ENCODE data around the gene EIF4ENIF1. TPM values are rescaled to one million over a fixed set of nuclear protein-coding genes. Genes with fewer than 3 reads are reported as not detected.

The EIF4ENIF1 gene
- total RNA-seq, 3 donors from 2014 or later, result 25.0 to 42.0 (median 33.9) TPM

DNA sequence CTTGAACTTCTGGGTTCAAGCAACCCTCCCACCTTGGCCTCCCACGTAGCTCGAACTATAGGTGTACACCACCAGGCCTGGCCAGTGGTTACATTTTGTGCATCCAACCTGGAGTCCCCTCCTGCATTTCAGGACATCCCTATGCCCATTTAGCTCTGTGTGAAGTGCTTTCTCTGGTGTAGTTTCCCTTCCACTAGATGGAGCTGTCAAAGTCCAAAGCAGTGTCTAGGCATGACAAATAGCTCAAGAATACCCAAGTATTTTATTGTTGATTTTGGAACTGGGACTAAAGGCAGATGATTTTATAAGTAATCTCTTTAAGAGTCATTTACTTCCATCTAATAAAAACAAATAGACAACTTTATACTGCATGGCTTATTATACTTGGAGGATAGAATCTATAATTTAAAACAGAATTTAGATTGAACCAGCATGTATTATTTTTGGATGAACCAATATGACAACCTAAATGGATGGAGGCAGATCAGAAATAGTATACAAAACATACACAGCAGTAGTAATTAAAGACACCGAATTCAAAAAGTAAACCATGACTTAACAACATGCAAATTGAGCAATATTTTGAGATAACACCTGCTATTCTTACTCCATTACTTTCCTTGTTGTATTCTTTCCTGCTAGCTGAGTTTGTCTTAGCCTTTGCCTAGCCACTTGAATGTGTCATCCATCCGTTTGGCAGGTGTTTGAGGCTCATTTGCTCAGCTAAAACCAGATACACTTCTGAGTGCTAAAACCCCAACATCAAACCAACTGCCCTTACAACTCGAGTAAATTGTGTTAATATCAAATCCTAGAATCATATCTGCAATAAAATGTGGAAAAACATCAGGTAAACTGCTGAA is 37.7 kb downstream of the EIF4ENIF1 start:
- no peaks in the 10 kb centered on the region for H3K36me3 ChIP-seq (ENCODE audit: low read depth)
- H3K4me1 ChIP-seq (ENCODE audit: low read depth), result no peaks in the 10 kb centered on the region
- DNase-seq (peak in 1 of 3 donors; percentile 22), ATAC-seq (peak; percentile 75)
- TF ChIP-seq, protein P1, sequence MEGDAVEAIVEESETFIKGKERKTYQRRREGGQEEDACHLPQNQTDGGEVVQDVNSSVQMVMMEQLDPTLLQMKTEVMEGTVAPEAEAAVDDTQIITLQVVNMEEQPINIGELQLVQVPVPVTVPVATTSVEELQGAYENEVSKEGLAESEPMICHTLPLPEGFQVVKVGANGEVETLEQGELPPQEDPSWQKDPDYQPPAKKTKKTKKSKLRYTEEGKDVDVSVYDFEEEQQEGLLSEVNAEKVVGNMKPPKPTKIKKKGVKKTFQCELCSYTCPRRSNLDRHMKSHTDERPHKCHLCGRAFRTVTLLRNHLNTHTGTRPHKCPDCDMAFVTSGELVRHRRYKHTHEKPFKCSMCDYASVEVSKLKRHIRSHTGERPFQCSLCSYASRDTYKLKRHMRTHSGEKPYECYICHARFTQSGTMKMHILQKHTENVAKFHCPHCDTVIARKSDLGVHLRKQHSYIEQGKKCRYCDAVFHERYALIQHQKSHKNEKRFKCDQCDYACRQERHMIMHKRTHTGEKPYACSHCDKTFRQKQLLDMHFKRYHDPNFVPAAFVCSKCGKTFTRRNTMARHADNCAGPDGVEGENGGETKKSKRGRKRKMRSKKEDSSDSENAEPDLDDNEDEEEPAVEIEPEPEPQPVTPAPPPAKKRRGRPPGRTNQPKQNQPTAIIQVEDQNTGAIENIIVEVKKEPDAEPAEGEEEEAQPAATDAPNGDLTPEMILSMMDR (IDR thresholded peaks at IDR 0.05), result peak; percentile 15
- H3K4me3 ChIP-seq, result no peak overlapping the region
- intact Hi-C loops (cut with DNase I, micrococcal nuclease), result no loop called here
- no peaks in the 10 kb centered on the region for H3K9me3 ChIP-seq

DNA sequence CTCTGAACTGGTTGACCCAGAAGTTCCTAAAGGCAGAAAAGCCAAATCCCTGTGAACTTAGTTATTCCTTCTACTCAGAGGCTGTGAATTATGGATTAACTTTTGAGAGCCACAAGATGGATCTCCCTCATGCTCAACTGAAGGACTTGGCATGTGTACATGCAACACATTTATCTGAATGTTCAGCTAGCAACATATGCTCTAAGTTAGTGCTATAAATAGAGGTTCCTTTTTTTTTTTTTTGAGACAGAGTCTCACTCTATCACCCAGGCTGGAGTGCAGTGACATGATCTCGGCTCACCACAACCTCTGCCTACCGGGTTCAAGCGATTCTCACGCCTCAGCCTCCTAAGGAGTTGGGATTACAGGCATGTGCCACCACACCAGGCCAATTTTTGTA is 40.1 kb downstream of the EIF4ENIF1 start:
- TF ChIP-seq, protein P1 (IDR thresholded peaks at IDR 0.05), result no peak
- intact Hi-C loops (cut with DNase I, micrococcal nuclease), result no loop called here
- DNase-seq, result no peak
- no peaks in the 10 kb centered on the region for H3K4me1 ChIP-seq (ENCODE audit: low read depth)
- H3K36me3 ChIP-seq (ENCODE audit: low read depth), result no peaks in the 10 kb centered on the region
- no peak overlapping the region for H3K4me3 ChIP-seq
- no peak for ATAC-seq
- H3K9me3 ChIP-seq, result no peaks in the 10 kb centered on the region

DNA sequence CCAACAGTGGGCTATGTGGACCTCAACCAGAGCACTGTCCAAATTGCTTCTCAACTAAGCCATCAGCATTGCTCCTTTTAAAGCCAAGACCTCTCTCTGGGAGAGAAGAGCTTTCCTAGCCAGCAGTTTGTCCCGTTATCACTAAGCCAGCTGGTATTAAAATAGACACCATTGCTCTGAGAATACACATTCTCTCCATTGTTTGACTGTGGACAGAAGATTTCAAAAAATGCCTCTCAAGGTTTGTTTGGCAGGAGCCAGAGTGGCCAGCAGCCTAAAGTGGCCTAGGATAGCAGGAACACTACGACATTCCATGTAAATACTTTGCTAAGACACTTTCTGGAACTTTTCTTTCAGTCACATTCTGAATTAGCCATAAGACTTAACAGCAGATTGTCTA is 41.3 kb downstream of the EIF4ENIF1 start:
- Histone ChIP-seq H3K9me3 (no peaks in the 10 kb centered on the region), H3K36me3 (ENCODE audit: low read depth) (no peaks in the 10 kb centered on the region), H3K4me3 (no peak overlapping the region), H3K4me1 (ENCODE audit: low read depth) (no peaks in the 10 kb centered on the region)
- DNase-seq, result no peak
- TF ChIP-seq, protein P1 (IDR thresholded peaks at IDR 0.05), result no peak
- no peak for ATAC-seq
- intact Hi-C loops (cut with DNase I, micrococcal nuclease), result no loop called here

DNA sequence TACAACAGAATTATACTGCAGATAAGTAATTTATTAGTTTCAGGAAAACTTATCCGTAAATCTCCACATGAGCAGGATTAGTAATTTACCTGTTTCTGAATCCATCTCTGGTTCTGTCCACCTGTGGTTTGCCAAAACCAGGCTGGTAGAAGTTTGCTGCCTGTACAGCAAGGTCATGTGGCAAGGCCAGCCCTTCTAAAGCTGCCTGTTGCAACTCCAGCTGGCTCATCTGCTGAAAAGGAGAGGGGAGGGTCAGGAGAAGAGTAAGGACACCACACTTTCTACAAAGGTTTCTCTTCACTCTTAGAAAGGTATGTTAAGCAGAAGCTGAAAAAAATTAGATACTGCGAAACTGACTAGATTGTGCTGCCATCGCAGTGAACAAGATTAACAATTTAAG is 42.3 kb downstream of the EIF4ENIF1 start:
- no peaks in the 10 kb centered on the region for H3K36me3 ChIP-seq (ENCODE audit: low read depth)
- no peaks in the 10 kb centered on the region for H3K4me1 ChIP-seq (ENCODE audit: low read depth)

DNA sequence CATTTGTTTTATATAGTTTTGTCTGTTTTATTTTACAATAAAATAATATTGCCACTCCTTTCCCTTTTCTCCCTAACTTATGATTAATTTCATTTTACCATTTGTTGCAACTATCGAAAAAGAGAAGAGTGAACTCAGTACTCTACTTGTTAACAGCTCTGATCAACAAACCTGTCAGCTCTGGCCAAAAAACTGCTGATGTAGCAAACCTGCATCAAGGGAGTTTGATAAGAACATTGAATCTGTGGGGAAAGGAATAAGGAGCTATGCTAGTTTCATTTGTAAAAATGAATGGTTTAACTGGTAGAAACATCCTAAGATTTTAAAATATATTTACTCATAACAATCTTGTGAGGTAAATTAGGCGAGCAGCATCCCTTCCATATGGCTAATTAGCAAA is 42.9 kb downstream of the EIF4ENIF1 start:
- no peak for DNase-seq
- TF ChIP-seq, protein P1 (IDR thresholded peaks at IDR 0.05), result no peak
- intact Hi-C loops (cut with DNase I, micrococcal nuclease), result no loop called here
- no peaks in the 10 kb centered on the region for H3K36me3 ChIP-seq (ENCODE audit: low read depth)
- H3K4me1 ChIP-seq (ENCODE audit: low read depth), result no peaks in the 10 kb centered on the region
- H3K9me3 ChIP-seq, result no peaks in the 10 kb centered on the region
- H3K4me3 ChIP-seq, result no peak overlapping the region
- ATAC-seq, result no peak

More for the DNA sequence above, 42.3 kb downstream of the EIF4ENIF1 start:
- Histone ChIP-seq H3K9me3 (no peaks in the 10 kb centered on the region), H3K4me3 (no peak overlapping the region)
- intact Hi-C loops (cut with DNase I, micrococcal nuclease), result no loop called here
- TF ChIP-seq, protein P1 (IDR thresholded peaks at IDR 0.05), result no peak
- no peak for DNase-seq
- ATAC-seq, result no peak
